NCI-H1105 (cell line): Measurements from ENCODE around the gene SYT17.

ENCODE experiments used
- DNase-seq: peaks from one replicate; lab custom pipeline; 2025; lab: John Stamatoyannopoulos, UW

The SYT17 gene

DNA sequence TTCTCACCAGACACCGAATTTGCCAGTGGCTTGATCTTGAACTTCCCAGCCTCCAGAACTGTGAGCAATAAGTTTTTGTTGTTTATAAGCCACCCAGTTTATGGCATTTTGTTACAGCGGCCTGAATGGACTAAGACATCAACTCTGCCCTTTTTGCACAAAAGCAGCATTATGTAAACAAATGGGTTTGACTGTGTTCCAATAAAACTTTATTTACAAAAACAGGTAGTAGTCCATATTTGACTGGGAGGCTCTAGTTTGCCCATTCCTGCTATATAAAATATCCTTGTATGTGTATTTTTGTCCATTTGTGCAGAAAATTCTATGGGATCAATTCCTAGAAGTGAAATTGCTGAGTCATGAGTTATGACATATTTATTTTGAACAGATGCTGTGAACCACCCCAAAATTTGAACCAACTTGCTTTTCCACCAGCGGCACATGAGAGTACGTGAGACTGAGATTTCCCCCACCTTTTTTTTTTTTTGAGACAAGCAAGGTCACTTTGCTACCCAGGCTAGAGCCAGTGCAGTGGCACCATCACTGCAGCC, 96.2 kb downstream of the SYT17 start:
- no peak for DNase-seq

DNA sequence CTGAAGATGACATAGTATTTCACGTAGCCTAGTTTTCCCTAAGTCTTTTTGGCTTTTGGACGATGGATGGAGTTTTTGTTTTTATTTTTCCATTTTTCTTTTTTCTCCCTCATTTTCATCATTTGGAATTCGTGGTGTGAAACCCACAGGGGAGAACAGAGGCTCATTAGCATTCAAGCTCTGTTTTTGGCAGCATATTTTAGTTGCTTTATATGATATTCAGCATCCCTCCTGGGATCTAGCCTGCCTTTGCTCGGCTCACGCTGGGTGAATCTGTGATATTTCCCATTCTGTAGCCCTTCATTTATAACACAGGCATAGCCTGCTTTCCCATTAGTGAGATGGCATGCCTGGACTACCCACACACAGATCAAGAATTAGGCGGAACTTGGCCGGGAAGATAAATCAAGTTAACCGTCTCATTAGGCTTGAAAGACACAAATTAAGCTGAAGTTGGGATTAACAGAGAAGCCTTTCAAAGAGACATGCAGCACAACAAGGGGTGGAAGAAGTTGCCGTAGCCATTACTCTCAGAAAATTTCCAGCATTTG, 97.4 kb downstream of the SYT17 start:
- no peak for DNase-seq

DNA sequence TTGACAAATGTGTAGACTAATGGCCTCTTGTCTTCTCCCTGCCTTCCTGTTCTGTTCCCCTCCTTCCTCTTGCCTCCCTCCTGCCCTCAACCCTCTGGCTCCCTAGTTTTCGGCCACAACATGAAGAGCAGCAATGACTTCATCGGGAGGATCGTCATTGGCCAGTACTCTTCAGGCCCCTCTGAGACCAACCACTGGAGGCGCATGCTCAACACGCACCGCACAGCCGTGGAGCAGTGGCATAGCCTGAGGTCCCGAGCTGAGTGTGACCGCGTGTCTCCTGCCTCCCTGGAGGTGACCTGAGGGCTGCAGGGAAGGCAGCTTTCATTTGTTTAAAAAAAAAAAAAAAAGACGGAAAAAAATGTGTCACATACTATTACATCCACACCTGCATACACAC, 98.7 kb downstream of the SYT17 start:
- DNase-seq = no peak

DNA sequence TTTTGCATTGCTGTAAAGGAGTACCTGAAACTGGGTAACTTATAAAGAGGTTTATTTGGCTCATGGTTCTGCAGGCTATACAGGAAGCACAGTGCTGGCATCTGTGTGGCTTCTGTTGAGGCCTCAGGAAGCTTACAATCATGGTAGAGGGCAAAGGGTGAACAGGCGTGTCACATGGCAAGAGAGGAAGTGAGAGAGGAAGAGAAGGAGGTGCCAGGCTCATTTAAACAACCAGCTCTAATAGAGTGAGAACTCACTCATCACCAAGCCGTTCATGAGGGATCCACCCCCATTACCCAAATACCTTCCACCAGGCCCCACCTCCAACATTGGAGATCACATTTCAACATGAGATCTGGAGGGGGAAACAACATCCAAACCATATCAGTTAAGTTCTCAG, 101.1 kb downstream of the SYT17 start:
- no peak for DNase-seq

DNA sequence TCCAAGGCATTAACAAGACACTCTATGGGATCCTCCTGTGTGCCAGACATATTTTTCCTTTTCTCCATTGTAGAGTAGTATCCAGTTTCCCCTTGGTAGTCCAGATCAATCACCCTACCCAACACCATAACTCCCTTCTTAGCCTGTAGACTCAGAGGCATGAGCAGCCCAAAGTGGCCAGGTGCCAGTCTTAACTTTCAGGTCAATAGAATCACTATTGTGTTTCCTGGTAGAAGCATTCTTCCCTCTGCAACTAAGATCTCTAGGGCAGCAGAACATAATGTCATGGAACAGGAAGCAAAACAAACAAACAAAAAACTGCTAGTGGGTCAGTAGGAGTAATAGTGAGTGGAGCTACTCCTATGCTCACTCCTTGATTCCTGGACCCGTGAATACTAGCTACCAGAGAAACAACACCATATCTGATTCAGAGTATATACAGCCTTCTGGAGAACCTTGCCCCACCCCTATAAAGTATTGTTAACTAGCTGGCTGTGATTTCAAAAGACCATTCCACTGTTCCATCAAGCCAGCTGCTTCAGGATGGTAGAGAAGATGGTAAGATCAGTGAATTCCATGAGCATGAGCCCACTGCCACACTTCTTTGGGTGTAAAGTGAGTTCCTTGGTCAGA, 106.2 kb downstream of the SYT17 start:
- no peak for DNase-seq

DNA sequence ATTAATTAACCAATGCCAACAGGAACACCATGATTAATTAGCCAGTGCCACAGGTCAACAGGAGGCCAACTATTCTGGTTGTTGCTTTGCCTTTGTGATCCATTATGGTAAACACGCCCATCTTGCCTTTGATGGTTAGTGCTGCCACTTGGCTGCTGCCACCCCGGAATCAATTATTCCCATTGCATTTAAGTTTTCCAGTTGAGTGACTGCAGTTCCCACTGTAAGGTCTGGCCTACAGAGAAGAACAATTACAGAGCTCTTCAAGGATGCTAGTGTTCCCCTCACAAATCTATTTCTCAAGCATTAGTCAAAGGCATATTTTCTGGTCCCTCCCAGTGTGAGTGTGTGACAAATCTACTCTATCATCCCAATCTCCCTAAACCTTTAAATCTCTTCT, 110.4 kb downstream of the SYT17 start:
- DNase-seq = no peak

DNA sequence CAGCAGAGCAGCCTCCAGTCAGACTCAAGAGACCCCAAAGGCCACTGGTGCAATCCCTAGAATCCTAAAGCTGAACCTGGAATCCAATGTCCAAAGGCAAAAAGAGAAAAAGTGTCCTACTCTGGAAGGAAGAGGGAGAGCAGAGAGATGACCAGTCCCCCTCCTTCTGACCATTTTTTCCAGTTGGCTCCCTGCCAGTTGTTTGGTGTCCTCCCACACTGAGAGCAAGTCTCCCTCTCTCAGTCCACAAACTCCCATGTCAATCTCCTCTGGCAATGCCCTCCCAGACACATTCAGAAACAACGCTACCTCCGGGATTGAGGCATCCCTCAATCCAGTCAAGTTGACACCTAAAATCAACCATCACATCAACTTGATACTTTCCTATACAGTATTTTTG, 113.2 kb downstream of the SYT17 start:
- no peak for DNase-seq

DNA sequence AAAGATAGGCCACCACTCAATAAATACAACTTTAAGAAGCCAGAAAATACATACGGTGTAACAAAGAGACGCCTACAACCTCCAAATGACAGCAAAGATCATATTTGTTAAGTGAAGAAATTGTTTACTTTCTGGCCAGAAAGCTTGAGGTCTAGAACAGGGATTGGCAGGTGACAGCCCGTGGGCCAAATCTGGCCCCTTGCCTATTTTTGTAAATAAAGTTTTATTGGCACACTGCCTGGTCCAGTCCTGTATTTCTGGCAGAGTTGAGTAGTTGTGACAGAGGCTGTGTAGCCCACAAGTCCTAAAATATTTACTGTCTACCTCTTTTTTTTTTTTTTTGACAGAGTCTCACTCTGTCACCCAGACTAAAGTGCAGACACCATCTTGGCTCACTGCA, 114.1 kb downstream of the SYT17 start:
- DNase-seq = no peak

DNA sequence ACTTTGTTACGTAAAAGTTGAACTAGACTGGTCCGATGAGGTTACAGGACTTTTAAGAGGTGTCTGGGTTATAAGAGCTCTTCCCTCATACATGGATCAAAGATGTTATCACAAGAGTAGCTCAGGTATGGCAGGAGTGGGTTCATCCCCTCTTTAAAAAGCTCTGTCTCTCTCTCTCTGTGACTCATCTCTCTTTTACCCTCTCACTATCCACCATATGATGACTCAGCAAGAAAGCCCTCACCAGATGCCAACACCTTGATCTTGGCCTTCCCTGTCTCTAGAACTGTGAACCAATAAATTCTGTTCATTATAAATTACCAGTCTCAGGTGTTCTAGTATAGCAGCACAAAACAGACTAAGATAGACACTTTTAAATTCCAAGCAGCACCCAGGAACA, 115.6 kb downstream of the SYT17 start:
- DNase-seq = no peak

DNA sequence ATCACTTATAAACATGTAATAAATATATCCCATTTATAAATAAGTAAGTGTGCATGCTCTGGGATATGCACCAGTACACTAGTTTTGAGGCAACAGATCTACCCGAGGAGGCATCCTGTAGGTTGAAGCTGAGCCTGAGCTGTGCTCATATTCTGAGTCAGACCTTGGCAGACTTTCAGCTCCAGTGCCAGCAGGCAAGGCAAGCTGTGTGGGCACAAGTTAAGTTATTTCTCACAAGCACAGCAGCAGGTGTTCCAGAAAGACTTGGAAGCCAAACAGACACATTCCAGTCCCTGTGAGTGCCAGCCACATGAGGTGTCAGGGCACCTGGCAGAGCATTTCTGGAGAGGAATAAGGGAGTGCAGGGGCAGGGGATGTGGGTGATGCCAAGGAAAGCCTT, 116.2 kb downstream of the SYT17 start:
- DNase-seq = peak; percentile 26

DNA sequence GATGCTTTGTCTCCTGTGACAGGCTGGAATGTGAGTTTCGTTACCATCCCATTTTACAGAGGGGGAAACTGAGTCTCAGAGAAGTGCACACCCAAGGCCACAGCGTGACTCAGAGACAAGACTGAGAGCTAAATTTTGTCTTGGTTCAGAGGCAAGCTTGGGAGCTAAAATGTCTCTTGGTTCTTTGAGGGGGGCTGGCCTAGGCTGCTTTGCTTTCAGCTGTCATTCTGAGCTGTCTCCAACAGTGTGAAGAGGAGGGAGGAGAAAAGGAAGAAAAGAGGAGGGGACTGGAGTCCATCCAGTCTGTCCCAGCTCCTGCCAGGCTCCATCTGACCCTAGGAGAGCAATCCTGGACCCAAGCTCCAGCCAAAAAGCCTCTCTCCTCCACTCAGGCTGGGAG, 117.4 kb downstream of the SYT17 start, which contains the start of gene CLEC19A:
TSS of gene CLEC19A (plus strand) at position 301 of the 400 bp plus-strand sequence. CDS start 121 bp downstream, outside the sequence.
- DNase-seq = no peak

DNA sequence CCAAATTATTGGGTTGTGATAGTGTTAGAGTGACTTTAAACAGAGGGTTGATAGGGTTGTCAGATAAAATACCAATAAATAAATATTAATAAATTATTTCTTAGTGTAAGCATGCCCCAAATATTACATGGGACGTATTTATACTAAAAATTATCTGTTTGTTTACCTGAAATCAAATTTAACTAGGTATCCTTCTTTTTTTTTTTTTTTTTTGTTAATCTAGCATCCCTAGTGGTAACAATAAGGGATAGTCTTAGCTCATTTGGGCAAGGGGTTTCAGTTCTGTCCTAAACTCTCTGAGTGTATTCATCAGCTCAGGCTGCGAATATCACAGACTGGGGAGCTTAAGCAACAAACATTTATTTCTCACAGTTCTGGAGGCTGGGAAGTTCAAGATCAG, 118.8 kb downstream of the SYT17 start:
- no peak for DNase-seq

DNA sequence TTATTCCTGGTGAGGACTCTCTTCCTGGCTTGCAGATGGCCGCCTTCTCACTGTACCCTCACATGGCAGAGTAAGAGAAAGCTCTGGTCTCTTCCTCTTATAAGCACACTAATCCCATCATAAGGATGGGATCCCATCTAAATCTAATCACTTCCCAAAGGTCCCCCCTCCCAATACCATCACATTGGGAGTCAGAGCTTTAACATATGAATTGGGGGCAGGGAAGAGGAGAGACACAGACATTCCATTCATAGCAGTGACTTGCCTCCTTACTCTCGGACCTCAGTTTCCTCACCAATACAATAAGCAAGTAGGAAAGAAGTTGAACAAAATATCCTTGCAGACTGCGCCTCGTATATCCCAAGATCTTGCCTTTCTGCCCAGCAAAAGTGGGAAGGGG, 119.2 kb downstream of the SYT17 start:
- no peak for DNase-seq

DNA sequence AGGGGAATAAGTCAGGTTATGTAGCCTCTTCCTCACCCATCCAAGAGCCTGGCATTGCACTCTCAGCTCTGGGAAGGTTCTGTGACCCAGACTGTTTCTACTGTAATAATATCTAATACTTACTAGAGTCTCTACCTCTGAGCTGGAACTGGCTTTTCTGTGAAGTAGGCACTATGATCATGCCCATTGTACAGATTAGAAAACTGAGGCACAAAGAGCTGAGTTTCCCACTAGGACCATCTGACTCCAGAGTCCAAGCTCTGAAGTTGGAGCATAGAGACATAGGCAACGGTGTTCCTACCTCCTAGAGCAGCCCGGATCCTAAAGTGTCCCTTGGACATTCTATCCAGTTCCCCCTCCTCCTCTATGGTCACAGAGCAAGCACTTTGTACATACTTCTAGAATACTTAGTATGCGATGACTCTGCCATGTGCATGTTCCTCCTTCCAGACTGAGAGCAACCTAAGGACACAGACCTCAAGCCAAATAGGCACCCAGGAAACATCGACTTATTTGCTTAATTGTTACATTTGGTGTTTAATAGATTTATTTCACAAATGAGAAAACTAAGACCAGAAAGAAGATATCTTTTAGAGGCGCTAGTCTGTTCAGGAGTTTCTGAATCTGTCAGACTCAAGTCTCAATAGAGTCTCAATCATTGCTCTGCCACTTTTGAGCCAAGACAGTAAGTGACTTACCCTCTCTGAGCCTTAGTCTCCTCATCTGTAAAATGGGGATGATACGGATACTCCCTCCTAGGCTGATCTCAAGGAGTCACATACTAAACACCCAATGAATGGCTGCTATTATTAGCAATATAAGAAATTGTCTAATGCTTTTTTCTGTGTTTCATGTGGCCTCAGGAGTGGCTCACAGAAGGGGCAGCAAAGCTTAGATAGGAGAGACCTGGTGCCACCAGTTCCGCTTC, 121.1 kb downstream of the SYT17 start:
- DNase-seq = no peak

DNA sequence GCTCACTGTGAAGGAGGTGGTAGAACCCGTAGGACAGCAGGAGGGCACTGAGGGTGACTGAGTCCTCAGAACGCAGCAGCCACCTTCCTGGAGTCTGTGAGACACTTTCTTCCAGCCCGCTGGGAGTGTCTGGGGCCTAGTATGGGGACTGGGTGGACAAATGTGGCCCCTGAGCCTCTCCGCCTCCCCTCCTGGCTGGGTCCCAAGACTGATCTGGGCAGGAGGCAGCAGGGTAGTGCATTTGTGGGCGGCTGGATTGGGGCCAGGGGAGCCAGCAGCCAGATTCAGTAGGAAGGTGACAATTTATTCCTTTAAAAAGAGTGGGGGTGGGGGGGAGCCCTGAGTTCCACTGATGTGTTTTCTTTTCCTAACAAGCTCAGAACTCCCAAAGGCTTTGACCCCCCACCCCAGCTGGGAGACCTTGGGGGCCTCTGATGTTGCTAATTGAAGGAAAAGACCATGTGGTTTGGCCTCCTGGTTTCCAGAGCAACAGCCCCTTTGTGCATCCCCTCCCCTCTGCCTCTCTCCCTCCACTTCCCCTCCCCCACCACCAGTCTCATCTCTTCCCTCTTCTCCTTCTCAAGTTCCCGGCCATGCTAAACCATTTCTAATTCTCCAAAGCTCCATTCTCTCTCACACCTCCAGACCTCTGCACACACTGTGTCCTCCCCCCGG, 121.9 kb downstream of the SYT17 start:
- peak; percentile 13 for DNase-seq

DNA sequence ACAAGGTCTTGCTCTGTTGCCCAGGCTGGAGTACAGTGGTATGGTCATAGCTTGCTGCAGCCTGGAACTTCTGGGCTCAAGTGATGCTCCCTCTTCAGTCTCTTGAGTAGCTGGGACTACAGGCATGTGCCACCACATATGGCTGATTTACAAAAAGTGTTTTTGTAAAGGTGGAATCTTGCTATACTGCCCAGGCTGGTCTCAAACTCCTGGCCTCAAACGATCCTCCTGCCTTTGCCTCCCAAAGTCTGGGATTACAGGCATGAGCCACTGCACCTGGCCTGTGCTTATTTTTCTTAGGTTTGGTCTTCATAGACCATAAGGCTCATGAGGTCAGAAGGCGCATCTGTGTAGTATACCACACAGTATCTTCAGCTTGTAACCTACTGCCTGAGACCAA, 122.8 kb downstream of the SYT17 start:
- no peak for DNase-seq

DNA sequence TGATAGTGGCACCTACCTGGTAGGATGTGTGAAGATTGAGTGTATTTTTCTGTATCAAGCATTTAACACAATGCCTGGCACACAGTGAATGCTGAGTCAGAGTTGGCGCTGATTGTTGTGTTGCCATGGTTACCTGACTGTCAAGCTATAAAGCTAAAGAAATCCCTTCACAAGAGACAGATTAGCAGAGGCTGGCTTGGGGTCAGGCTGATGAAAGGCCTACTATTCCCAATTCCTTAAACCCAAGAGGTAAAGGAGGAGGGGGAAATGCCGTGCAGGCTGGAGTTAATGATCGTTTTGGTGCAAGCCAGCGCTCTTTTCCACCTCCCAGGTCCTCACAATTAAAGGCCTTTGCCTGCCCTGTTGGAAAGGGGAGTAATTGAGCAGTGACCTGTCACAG, 123.4 kb downstream of the SYT17 start:
- DNase-seq = no peak

DNA sequence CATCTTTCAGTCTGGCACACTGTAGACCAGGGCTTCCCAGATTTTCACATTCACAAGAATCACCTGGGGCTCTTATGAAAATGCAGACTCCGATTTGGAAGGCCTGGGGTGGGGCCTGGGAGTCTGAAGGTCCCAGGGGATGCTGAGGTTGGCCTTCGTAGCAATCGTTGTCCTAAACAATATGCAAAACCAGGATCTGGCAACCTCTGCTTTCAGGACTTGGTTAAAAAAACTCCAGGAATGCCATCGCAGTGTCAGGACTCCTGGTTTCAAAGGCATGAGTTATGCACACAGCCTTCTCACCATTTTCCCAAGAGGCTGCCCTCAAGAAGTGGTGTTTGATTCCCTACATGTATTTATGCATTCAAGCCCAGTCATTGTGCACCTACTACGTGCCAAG, 124.1 kb downstream of the SYT17 start:
- no peak for DNase-seq

DNA sequence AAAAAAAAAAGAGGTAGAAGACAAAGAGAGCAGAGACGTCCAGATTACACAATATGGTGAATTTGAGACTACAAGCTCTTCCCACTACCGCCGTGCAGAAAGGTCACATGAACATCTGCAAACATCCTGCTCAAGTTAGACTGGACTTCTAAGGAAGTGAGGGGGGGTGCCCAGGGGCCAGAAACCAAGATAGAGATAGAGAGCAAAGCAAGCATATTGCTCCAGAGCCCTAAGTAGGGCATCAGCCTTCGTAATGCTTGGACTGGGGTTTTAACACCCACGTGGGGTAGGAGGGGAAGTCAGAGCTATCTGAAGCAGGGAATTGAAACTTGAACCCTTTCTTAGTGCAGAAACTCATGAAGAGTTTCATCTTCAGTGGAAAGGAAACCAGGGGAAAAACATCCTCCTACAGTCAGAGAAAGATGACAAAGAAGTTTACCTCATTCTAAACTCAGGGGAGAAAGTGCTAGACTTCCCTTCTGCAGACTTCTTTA, 126.2 kb downstream of the SYT17 start:
- DNase-seq = no peak

DNA sequence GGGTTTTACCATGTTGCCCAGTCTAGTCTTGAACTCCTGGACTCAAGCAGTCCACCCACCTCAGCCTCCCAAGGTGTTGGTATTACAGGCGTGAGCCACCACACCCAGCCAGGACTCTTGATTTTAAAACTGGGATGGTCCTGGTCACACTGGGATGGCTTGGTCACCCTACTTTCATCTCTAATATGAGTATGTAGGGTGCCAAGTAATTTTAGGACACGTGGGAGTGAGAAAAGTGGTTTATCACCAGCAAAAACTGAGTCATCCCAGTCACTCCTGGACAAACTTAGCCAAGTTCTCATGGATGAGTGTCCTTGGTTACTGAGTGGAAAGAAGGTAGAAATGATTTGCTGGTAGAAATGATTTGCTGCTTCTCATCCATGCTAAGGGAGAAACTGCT, 127.4 kb downstream of the SYT17 start:
- no peak for DNase-seq

DNA sequence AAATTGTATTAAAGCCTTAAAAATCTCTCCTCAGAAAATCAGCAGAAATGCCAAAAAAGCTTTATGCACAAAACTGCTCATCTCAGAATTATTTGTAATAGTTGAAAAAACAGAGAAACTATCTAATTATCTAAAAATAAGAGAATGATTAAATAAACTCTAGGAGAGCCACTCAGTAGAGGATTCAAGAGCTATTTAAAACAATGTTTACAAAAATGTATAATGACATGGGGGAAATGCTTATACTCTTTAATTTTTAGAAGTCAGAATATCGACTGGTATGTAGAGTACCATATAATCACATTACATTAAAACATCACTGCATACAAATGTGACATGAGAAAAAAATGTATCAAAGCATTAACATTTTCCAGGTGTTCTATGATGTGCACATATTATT, 129.4 kb downstream of the SYT17 start:
- no peak for DNase-seq

DNA sequence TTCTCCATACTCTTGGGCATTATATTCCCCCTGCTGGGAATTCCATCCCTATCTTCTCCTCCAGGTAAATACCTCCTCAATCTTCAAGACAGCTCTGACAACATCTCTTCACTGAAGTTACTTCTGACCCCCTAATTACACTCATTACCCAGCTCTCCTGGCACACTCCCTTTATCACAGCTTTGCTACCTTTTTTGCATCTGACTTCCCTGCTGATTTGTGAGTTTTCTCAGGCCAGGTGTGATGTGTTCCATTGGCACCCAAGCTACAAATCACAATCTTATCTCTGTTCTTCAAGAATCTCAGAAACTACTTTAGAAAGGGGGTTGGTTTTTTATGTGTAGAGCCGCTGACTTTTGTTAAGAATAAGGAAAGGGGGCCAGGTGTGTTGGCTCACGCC, 131.5 kb downstream of the SYT17 start:
- DNase-seq = no peak
